ENCODE measurements around the gene MED10. TPM values are rescaled to one million over a fixed set of nuclear protein-coding genes. Genes with fewer than 3 reads are reported as not detected.
"Not testable (repeated sequence)": the region's sequence is repeated elsewhere in the genome, so short reads cannot be mapped to it uniquely, and the experiment has no call there.

Gene MED10
- total RNA-seq, 1 experiment from 2014 or later, result 19.6 TPM

- not testable (repeated sequence) for H3K9ac ChIP-seq (ENCODE audit: low read length); H3K27ac ChIP-seq (ENCODE audit: low read length); H3K36me3 ChIP-seq (ENCODE audit: insufficient read depth, low read length); H4K20me1 ChIP-seq (ENCODE audit: insufficient read depth, low read depth, low read length); H3K4me3 ChIP-seq (ENCODE audit: low read length); DNase-seq; H2AFZ ChIP-seq (ENCODE audit: low read length); H3K79me2 ChIP-seq (ENCODE audit: low read length); H3K9me3 ChIP-seq (ENCODE audit: low read length); H3K4me1 ChIP-seq (ENCODE audit: low read length); H3K4me2 ChIP-seq (ENCODE audit: low read depth, low read length, poor library complexity, severe bottlenecking); H3K27me3 ChIP-seq (ENCODE audit: low read length); H3K9me2 ChIP-seq (replicated peaks; ENCODE audit: insufficient read depth, low read length)
Measured at GRCh38 chr5:6363454-6364011, 14.8 kb downstream of the MED10 start.

- no peak for DNase-seq
- no peaks in the 10 kb centered on the region for H3K4me1 ChIP-seq (ENCODE audit: low read length)
- H4K20me1 ChIP-seq (ENCODE audit: insufficient read depth, low read depth, low read length), result no peaks in the 10 kb centered on the region
- no peaks in the 10 kb centered on the region for H3K27me3 ChIP-seq (ENCODE audit: low read length)
- H3K9me3 ChIP-seq (ENCODE audit: low read length), result no peaks in the 10 kb centered on the region
- H3K9ac ChIP-seq (ENCODE audit: low read length), result no peak overlapping the region
- no peak overlapping the region for H3K4me2 ChIP-seq (ENCODE audit: low read depth, low read length, poor library complexity, severe bottlenecking)
- no peaks in the 10 kb centered on the region for H3K79me2 ChIP-seq (ENCODE audit: low read length)
- H3K4me3 ChIP-seq (ENCODE audit: low read length), result no peak overlapping the region
- H3K27ac ChIP-seq (ENCODE audit: low read length), result no peak overlapping the region
- H3K9me2 ChIP-seq (replicated peaks; ENCODE audit: insufficient read depth, low read length), result no peaks in the 10 kb centered on the region
- H3K36me3 ChIP-seq (ENCODE audit: insufficient read depth, low read length), result no peaks in the 10 kb centered on the region
- H2AFZ ChIP-seq (ENCODE audit: low read length), result no peak overlapping the region
Measured at GRCh38 chr5:6362846-6363245, 15.5 kb downstream of the MED10 start.

GRCh38 chr5:6361101-6361500, 17.2 kb downstream of the MED10 start:
- DNase-seq, result no peak
- Histone ChIP-seq H3K36me3 (ENCODE audit: insufficient read depth, low read length) (no peaks in the 10 kb centered on the region), H3K4me3 (ENCODE audit: low read length) (no peak overlapping the region), H3K27me3 (ENCODE audit: low read length) (no peaks in the 10 kb centered on the region), H3K4me2 (ENCODE audit: low read depth, low read length, poor library complexity, severe bottlenecking) (no peak overlapping the region), H3K4me1 (ENCODE audit: low read length) (no peaks in the 10 kb centered on the region), H3K79me2 (ENCODE audit: low read length) (no peaks in the 10 kb centered on the region), H4K20me1 (ENCODE audit: insufficient read depth, low read depth, low read length) (no peaks in the 10 kb centered on the region), H2AFZ (ENCODE audit: low read length) (no peak overlapping the region), H3K27ac (ENCODE audit: low read length) (no peak overlapping the region), H3K9me2 (replicated peaks; ENCODE audit: insufficient read depth, low read length) (no peaks in the 10 kb centered on the region), H3K9ac (ENCODE audit: low read length) (no peak overlapping the region), H3K9me3 (ENCODE audit: low read length) (no peaks in the 10 kb centered on the region)

GRCh38 chr5:6360323-6361072, 17.8 kb downstream of the MED10 start:
- H3K27me3 ChIP-seq (ENCODE audit: low read length), result no peaks in the 10 kb centered on the region
- no peak overlapping the region for H3K4me3 ChIP-seq (ENCODE audit: low read length)
- H3K4me2 ChIP-seq (ENCODE audit: low read depth, low read length, poor library complexity, severe bottlenecking), result no peak overlapping the region
- H3K9me3 ChIP-seq (ENCODE audit: low read length), result no peaks in the 10 kb centered on the region
- no peaks in the 10 kb centered on the region for H4K20me1 ChIP-seq (ENCODE audit: insufficient read depth, low read depth, low read length)
- H3K4me1 ChIP-seq (ENCODE audit: low read length), result no peaks in the 10 kb centered on the region
- H3K79me2 ChIP-seq (ENCODE audit: low read length), result no peaks in the 10 kb centered on the region
- no peak overlapping the region for H3K9ac ChIP-seq (ENCODE audit: low read length)
- no peak overlapping the region for H2AFZ ChIP-seq (ENCODE audit: low read length)
- no peak overlapping the region for H3K27ac ChIP-seq (ENCODE audit: low read length)
- no peaks in the 10 kb centered on the region for H3K9me2 ChIP-seq (replicated peaks; ENCODE audit: insufficient read depth, low read length)
- DNase-seq, result no peak
- H3K36me3 ChIP-seq (ENCODE audit: insufficient read depth, low read length), result no peaks in the 10 kb centered on the region

GRCh38 chr5:6359555-6360322, 18.6 kb downstream of the MED10 start:
- H3K79me2 ChIP-seq (ENCODE audit: low read length), result no peaks in the 10 kb centered on the region
- no peaks in the 10 kb centered on the region for H3K36me3 ChIP-seq (ENCODE audit: insufficient read depth, low read length)
- no peak overlapping the region for H3K4me2 ChIP-seq (ENCODE audit: low read depth, low read length, poor library complexity, severe bottlenecking)
- H3K9me3 ChIP-seq (ENCODE audit: low read length), result no peaks in the 10 kb centered on the region
- no peak overlapping the region for H3K9ac ChIP-seq (ENCODE audit: low read length)
- H3K4me3 ChIP-seq (ENCODE audit: low read length), result no peak overlapping the region
- no peaks in the 10 kb centered on the region for H3K27me3 ChIP-seq (ENCODE audit: low read length)
- H3K4me1 ChIP-seq (ENCODE audit: low read length), result no peaks in the 10 kb centered on the region
- H4K20me1 ChIP-seq (ENCODE audit: insufficient read depth, low read depth, low read length), result no peaks in the 10 kb centered on the region
- H2AFZ ChIP-seq (ENCODE audit: low read length), result no peak overlapping the region
- no peak overlapping the region for H3K27ac ChIP-seq (ENCODE audit: low read length)
- DNase-seq, result no peak
- H3K9me2 ChIP-seq (replicated peaks; ENCODE audit: insufficient read depth, low read length), result no peaks in the 10 kb centered on the region

GRCh38 chr5:6358434-6358820, 19.9 kb downstream of the MED10 start:
- Histone ChIP-seq H3K4me3 (ENCODE audit: low read length) (no peak overlapping the region), H3K9me3 (ENCODE audit: low read length) (no peaks in the 10 kb centered on the region), H3K9ac (ENCODE audit: low read length) (no peak overlapping the region), H3K4me1 (ENCODE audit: low read length) (no peaks in the 10 kb centered on the region), H3K27ac (ENCODE audit: low read length) (no peak overlapping the region), H3K9me2 (replicated peaks; ENCODE audit: insufficient read depth, low read length) (no peaks in the 10 kb centered on the region), H3K36me3 (ENCODE audit: insufficient read depth, low read length) (no peaks in the 10 kb centered on the region), H3K4me2 (ENCODE audit: low read depth, low read length, poor library complexity, severe bottlenecking) (no peak overlapping the region), H3K27me3 (ENCODE audit: low read length) (no peaks in the 10 kb centered on the region), H4K20me1 (ENCODE audit: insufficient read depth, low read depth, low read length) (no peaks in the 10 kb centered on the region), H3K79me2 (ENCODE audit: low read length) (no peaks in the 10 kb centered on the region), H2AFZ (ENCODE audit: low read length) (no peak overlapping the region)
- DNase-seq, result no peak

- H3K4me3 ChIP-seq (ENCODE audit: low read length); H3K36me3 ChIP-seq (ENCODE audit: insufficient read depth, low read length); H3K4me1 ChIP-seq (ENCODE audit: low read length); H3K27me3 ChIP-seq (ENCODE audit: low read length); DNase-seq; H4K20me1 ChIP-seq (ENCODE audit: insufficient read depth, low read depth, low read length); H2AFZ ChIP-seq (ENCODE audit: low read length); H3K9ac ChIP-seq (ENCODE audit: low read length); H3K4me2 ChIP-seq (ENCODE audit: low read depth, low read length, poor library complexity, severe bottlenecking); H3K9me2 ChIP-seq (replicated peaks; ENCODE audit: insufficient read depth, low read length); H3K27ac ChIP-seq (ENCODE audit: low read length); H3K79me2 ChIP-seq (ENCODE audit: low read length); H3K9me3 ChIP-seq (ENCODE audit: low read length): not testable (repeated sequence)
Measured at GRCh38 chr5:6357817-6358433, 20.4 kb downstream of the MED10 start.

GRCh38 chr5:6356578-6357164, 21.7 kb downstream of the MED10 start:
- no peak overlapping the region for H3K27ac ChIP-seq (ENCODE audit: low read length)
- H3K9me2 ChIP-seq (replicated peaks; ENCODE audit: insufficient read depth, low read length), result no peaks in the 10 kb centered on the region
- H3K79me2 ChIP-seq (ENCODE audit: low read length), result no peaks in the 10 kb centered on the region
- H3K27me3 ChIP-seq (ENCODE audit: low read length), result no peaks in the 10 kb centered on the region
- H4K20me1 ChIP-seq (ENCODE audit: insufficient read depth, low read depth, low read length), result no peaks in the 10 kb centered on the region
- DNase-seq, result no peak
- H3K4me1 ChIP-seq (ENCODE audit: low read length), result no peaks in the 10 kb centered on the region
- H2AFZ ChIP-seq (ENCODE audit: low read length), result no peak overlapping the region
- no peaks in the 10 kb centered on the region for H3K9me3 ChIP-seq (ENCODE audit: low read length)
- no peak overlapping the region for H3K4me3 ChIP-seq (ENCODE audit: low read length)
- no peak overlapping the region for H3K9ac ChIP-seq (ENCODE audit: low read length)
- no peak overlapping the region for H3K4me2 ChIP-seq (ENCODE audit: low read depth, low read length, poor library complexity, severe bottlenecking)
- no peaks in the 10 kb centered on the region for H3K36me3 ChIP-seq (ENCODE audit: insufficient read depth, low read length)
